OCI-LY7 (cell line): ENCODE data around the gene SLC12A3. TPM values are rescaled to one million over a fixed set of nuclear protein-coding genes. Genes with fewer than 3 reads are reported as not detected.

ENCODE experiments used
- BruUV-seq: library from RNA; stranded (reverse); fragments of 400-500 nt; replicated peaks from 2 replicates; lab custom pipeline; 2021; lab: Mats Ljungman, UMichigan
- CTCF ChIA-PET: fragments of 300-600 bp; sonication (Branson Sonifier 250); formaldehyde crosslinking; loops from one replicate; lab custom pipeline; 2022; ENCODE audit warnings: antibody characterized with exemption; ENCODE audit not compliant: unreplicated experiment; lab: Charles Lee
- POLR2A ChIA-PET: fragments of 300-600 bp; sonication (Branson Sonifier 250); formaldehyde crosslinking; loops from one replicate; lab custom pipeline; 2022; ENCODE audit warnings: antibody characterized with exemption; lab: Charles Lee
- DNase-seq: peaks from one replicate; pipeline ENCODE4 v3.0.0-alpha.2; 2015; ENCODE audit warnings: low spot score
- H2AFZ ChIP-seq: fragments of 200-600 bp; sonication (generic), shearing (Covaris generic); 2 replicates; pipeline ENCODE4 v1.6.1; 2014; ENCODE audit warnings: mild to moderate bottlenecking, antibody characterized with exemption, low read length, moderate library complexity
- H3K27ac ChIP-seq: fragments of 200-600 bp; sonication (generic); 2 replicates; pipeline ENCODE4 v1.5.1; 2014; ENCODE audit warnings: mixed run types, low read depth, mild to moderate bottlenecking, moderate library complexity, low read length, inconsistent platforms; ENCODE audit not compliant: poor library complexity, severe bottlenecking
- H3K36me3 ChIP-seq: fragments of 200-600 bp; sonication (generic); 2 replicates; pipeline ENCODE4 v1.6.1; 2014; ENCODE audit warnings: mild to moderate bottlenecking, antibody characterized with exemption, low read length, moderate library complexity, mixed read lengths; ENCODE audit not compliant: insufficient read depth
- H3K4me1 ChIP-seq: fragments of 200-600 bp; sonication (generic); 2 replicates; pipeline ENCODE4 v1.5.1; 2014; ENCODE audit warnings: mild to moderate bottlenecking, low read length; ENCODE audit not compliant: insufficient read depth, poor library complexity, severe bottlenecking
- H3K4me2 ChIP-seq: fragments of 200-600 bp; sonication (generic); 2 replicates; pipeline ENCODE4 v1.6.1; 2014; ENCODE audit warnings: mild to moderate bottlenecking, low read length
- H3K4me3 ChIP-seq: fragments of 200-600 bp; sonication (generic); 2 replicates; pipeline ENCODE4 v1.5.1; 2014; ENCODE audit warnings: mild to moderate bottlenecking, low read depth, low read length; ENCODE audit not compliant: poor library complexity, severe bottlenecking
- H3K79me2 ChIP-seq: fragments of 200-600 bp; sonication (generic); 2 replicates; pipeline ENCODE4 v1.6.1; 2016; ENCODE audit warnings: low read depth, mild to moderate bottlenecking, low read length, moderate library complexity, mixed read lengths; ENCODE audit not compliant: insufficient read depth
- H3K9me2 ChIP-seq: fragments of 200-600 bp; sonication (generic); 2 replicates; pipeline ENCODE4 v1.6.1; 2016; ENCODE audit warnings: mild to moderate bottlenecking, low read length, mixed read lengths; ENCODE audit not compliant: insufficient read depth
- H3K9me3 ChIP-seq: fragments of 200-600 bp; sonication (generic); 2 replicates; pipeline ENCODE4 v1.6.1; 2014; ENCODE audit warnings: mild to moderate bottlenecking, mixed run types, low read length, mixed read lengths
- H4K20me1 ChIP-seq: fragments of 200-600 bp; sonication (generic); 2 replicates; pipeline ENCODE4 v1.6.1; 2014; ENCODE audit warnings: mild to moderate bottlenecking, antibody characterized with exemption, low read length, moderate library complexity, mixed read lengths; ENCODE audit not compliant: insufficient read depth
- EZH2phosphoT487 ChIP-seq: fragments of 200-600 bp; sonication (generic); IDR thresholded peaks from 2 replicates; pipeline ENCODE4 v1.6.1; 2018; ENCODE audit warnings: low read depth, borderline replicate concordance, mild to moderate bottlenecking, mixed run types, antibody characterized with exemption, low read length, moderate library complexity, mixed read lengths
- intact Hi-C: fragments of 100-400 bp; cut with micrococcal nuclease; formaldehyde crosslinking; loops from one replicate; pipeline ENCODE4 v1.10.0; 2022; ENCODE audit not compliant: unreplicated experiment
- total RNA-seq, 2 experiments: library from RNA; depleted of rRNA in 1 of 2; stranded (reverse); fragments of >200 nt in 1 of 2; shearing (Covaris generic) in 1 of 2; gene quantifications; 2 replicates each; pipeline ENCODE4 v1.2.3, GENCODE V29; 2014 to 2022
- TF ChIP-seq, protein P1 (sequence below): fragments of 200-600 bp; sonication (generic); conservative IDR thresholded peaks from 2 replicates; pipeline ENCODE4 v1.5.1; 2014; ENCODE audit warnings: mild to moderate bottlenecking, antibody characterized with exemption, low read length, moderate library complexity, mixed read lengths

Gene SLC12A3
- total RNA-seq, 2 experiments from 2014 or later: 0.25 to 0.88 TPM

DNA sequence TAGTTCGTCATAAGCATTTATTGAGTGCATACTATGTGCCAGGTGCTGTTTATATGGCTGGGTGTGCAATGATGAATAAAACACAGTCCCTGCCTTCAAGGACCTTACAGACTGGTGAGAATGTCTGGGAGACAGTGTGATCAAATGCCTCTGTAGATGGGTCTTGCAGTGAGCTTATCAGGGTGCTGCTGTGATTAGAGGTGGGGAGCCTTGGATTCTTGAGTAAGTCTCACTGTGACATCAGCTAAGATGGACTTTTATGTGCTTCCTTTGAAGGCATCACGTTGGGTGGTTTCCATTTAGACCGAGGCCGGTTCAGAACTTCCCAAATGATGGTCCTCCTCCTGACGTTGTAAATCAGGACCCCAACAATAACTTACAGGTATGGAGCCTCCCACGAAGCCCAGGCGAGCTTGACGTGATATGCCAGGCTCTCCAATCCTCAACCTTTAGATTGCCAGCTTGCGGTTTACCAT, 76.9 kb downstream of the SLC12A3 start:
- DNase-seq: no peak
- H3K4me3 ChIP-seq: no peak overlapping the region
- CTCF ChIA-PET: interaction anchor here (0.6 to 1.0 kb wide), 2 partner anchors 11 to 79 kb away, joined by 3 read pairs; no protein-coding TSS in a partner anchor
- no peak overlapping the region for H3K27ac ChIP-seq
- H3K79me2 ChIP-seq: peaks cover 49% of the 10 kb centered on the region
- intact Hi-C loops: no loop called here
- H3K9me3 ChIP-seq: no peaks in the 10 kb centered on the region
- POLR2A ChIA-PET: interaction anchor here (1.0 to 1.3 kb wide), 2 partner anchors 10 to 29 kb away, joined by 3 to 5 read pairs; partner anchors contain the start of gene HERPUD1
- BruUV-seq: no TSS peak
- no peak overlapping the region for H3K4me2 ChIP-seq
- peaks cover 56% of the 10 kb centered on the region for H3K4me1 ChIP-seq
- H4K20me1 ChIP-seq: peaks cover 27% of the 10 kb centered on the region; the same call in 1 of the 2 replicates
- H3K9me2 ChIP-seq: no peaks in the 10 kb centered on the region
- TF ChIP-seq EZH2phosphoT487: no peak
- no peak overlapping the region for H2AFZ ChIP-seq
- peaks cover 99% of the 10 kb centered on the region for H3K36me3 ChIP-seq

DNA sequence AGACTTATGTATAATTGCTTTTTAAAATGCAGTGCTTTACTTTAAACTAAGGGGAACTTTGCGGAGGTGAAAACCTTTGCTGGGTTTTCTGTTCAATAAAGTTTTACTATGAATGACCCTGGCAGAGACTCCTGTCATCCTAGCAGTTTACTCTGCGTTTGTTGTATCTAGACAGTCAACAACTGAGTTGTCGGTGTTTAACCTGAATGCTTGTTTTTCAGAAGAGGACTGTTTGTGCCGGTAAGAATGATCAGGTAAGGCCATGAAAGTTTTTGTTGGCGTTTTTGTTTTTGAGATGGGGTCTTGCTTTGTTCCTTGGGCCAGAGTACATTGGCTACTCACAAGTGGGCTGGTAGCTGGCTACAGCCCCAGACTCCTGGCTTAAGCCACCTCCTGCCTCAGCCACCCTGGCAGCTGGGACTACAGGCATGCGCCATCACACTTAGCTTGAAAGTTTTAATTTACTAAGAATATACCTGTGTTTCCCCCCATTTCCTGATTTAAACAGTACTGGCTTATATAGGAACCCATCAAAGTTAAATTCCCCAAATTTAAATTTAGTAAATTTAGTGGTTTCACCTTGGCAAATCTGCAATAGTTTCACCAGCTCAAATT, 78.9 kb downstream of the SLC12A3 start:
- Histone ChIP-seq H3K4me1 (peaks cover 36% of the 10 kb centered on the region), H3K4me3 (no peak overlapping the region), H4K20me1 (peaks cover 15% of the 10 kb centered on the region; the same call in 1 of the 2 replicates), H3K79me2 (peaks cover 29% of the 10 kb centered on the region), H3K9me2 (no peaks in the 10 kb centered on the region), H3K27ac (peak overlapping the region; percentile 16), H3K36me3 (peaks cover 96% of the 10 kb centered on the region), H2AFZ (no peak overlapping the region), H3K4me2 (no peak overlapping the region), H3K9me3 (no peaks in the 10 kb centered on the region)
- ChIA-PET CTCF (no interaction called here), POLR2A (interaction anchor here (0.6 to 1.6 kb wide), 3 partner anchors 13 to 84 kb away, joined by 3 to 9 read pairs (median 3); no protein-coding TSS in a partner anchor)
- TF ChIP-seq, protein P1, sequence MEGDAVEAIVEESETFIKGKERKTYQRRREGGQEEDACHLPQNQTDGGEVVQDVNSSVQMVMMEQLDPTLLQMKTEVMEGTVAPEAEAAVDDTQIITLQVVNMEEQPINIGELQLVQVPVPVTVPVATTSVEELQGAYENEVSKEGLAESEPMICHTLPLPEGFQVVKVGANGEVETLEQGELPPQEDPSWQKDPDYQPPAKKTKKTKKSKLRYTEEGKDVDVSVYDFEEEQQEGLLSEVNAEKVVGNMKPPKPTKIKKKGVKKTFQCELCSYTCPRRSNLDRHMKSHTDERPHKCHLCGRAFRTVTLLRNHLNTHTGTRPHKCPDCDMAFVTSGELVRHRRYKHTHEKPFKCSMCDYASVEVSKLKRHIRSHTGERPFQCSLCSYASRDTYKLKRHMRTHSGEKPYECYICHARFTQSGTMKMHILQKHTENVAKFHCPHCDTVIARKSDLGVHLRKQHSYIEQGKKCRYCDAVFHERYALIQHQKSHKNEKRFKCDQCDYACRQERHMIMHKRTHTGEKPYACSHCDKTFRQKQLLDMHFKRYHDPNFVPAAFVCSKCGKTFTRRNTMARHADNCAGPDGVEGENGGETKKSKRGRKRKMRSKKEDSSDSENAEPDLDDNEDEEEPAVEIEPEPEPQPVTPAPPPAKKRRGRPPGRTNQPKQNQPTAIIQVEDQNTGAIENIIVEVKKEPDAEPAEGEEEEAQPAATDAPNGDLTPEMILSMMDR: no peak
- no peak for TF ChIP-seq EZH2phosphoT487
- no TSS peak for BruUV-seq
- DNase-seq: no peak
- intact Hi-C loops: no loop called here

DNA sequence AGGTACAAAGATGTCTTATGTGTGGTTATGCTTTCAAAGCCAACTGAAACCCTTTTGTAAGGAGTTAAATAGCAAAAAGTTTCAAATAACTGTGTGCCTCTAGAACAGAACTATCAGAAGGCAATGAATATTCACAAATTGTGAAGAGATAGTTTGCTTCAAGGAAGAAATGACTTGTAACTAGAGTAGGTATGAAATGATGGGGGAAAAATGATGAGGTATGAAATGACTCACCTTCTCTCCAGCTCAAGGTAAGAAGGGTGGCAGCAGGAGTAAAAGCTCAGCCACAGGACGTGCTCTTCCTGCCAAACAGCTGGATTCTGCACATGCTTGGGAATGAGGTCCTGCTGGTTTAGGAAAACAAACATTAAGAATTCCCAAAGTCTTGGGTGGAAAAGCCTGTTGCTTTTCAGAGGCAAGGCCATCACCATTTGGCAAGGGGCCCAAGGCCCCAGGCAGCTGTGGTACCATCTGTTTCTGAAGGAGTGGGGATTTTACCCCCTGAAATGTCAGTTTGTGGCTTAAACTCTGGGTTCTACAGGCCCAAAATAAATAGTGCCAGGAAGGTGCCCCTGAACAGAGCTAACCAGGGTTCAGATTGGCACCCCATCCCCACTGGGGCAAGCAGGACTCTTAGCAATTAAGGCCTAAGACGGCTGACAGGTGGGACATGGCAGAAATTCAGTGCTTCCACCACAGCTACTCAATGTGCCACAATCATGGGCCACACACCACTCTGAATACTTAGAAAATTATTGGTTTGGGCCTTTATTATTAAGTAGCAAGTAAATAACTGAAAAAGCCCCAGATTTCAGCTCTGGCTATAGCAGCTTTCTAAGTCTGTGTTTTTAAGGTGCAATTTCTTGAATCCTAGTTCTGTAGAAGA, 80.2 kb downstream of the SLC12A3 start:
- intact Hi-C loops: no loop called here
- Histone ChIP-seq H4K20me1 (peaks cover 5% of the 10 kb centered on the region; the same call in 1 of the 2 replicates), H3K36me3 (peaks cover 82% of the 10 kb centered on the region), H3K4me3 (no peak overlapping the region), H3K4me2 (no peak overlapping the region), H3K79me2 (peaks cover 16% of the 10 kb centered on the region; the same call in 1 of the 2 replicates), H2AFZ (no peak overlapping the region), H3K4me1 (peaks cover 32% of the 10 kb centered on the region), H3K9me2 (no peaks in the 10 kb centered on the region), H3K27ac (peak overlapping the region; percentile 25), H3K9me3 (no peaks in the 10 kb centered on the region)
- DNase-seq: no peak
- POLR2A ChIA-PET: interaction anchor here (0.7 to 1.8 kb wide), 4 partner anchors 8 to 86 kb away, joined by 3 to 7 read pairs (median 4); no protein-coding TSS in a partner anchor
- no peak for TF ChIP-seq EZH2phosphoT487
- TF ChIP-seq, protein P1: no peak
- CTCF ChIA-PET: no interaction called here
- BruUV-seq: TSS peak; percentile 2
